SKM-1 (cell line): ENCODE measurements around the gene LAMC3.
"Not testable (repeated sequence)": the region's sequence is repeated elsewhere in the genome, so short reads cannot be mapped to it uniquely, and the experiment has no call there.

Experiments used
- DNase-seq: peaks from one replicate; lab custom pipeline; 2025; ENCODE audit not compliant: unreplicated experiment; lab: John Stamatoyannopoulos, UW

The LAMC3 gene

DNA sequence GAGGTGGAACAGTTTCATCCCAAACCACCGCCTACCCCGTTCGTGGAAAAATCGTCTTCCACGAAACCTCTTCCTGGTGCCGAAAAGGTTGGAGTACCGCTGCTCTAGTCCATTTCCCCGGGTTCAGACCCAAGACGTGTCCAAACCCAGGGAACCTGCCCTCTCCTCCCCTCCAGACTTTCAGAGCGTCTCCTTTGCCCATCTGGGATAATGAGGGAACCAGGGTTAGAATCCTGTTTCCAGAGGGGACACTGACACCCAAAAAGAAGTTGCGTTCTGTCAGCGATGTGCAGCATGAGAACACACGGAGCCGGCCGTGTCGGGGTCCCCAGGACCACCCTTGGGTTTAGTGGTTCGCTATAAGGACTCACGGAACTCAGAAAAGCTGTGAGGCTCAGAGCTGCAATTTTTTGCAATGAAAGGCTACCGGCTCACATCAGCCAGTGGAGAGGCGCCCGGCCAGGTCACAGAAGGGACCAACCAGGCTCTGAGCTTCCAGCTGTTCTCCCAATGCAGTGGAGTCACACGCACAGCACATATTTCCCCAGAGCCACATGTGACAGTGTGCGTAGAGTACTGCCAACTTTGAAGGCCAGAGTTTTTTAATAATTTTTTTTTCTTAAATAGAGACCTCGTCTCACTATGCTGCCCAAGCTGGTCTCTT lies 19.4 kb downstream of the LAMC3 start:
- DNase-seq = no peak

DNA sequence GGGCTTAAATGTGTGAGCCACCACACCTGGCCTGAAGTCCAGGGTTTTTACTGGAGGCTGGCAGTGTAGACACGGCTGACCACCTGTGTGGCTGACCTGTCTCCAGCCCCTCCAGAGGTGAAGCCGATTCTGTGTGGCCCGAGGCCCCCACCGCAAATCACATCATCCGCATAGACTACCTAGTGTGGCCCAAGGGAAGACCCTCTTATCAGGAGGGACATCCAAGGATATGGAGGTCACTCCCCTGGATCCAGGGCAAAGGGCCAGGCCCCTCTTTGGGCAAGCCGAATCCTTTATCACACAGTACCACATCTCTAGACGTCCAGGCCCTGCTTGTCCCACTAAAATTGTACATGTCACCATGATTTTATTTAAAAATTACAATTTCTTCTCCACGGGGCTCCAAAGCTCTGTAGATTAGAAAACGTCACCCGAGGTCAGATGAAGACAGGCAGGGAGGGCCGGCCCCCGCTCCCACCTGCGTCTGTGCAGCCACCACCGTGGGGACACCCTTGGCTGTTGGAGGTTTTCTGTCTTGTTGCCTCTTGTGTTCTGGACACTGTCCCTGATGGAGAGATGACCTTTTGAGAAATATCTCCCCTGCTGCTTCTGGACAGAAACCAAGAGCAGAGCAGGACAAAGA lies 20.1 kb downstream of the LAMC3 start:
- DNase-seq = no peak

DNA sequence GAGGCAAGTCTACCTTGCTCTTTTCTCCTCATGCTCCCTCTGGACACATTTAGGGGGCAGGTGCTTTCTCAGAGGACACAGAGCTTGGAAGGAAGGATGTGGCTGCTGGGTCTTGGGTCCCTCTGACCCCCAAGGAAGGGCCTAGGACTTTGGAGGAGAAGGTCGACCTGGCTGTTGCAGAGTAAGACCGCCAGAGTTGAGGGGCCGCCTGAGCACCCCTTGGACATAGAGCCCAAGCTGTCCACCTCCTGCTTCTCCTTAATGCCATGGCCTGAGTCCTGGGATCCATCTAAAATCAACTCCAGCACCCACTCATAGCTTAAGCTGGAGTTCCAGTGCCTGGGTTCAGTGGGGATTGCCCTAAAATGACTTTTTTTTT lies 20.6 kb downstream of the LAMC3 start:
- no peak for DNase-seq

- no peak for DNase-seq
These were observed 21.4 kb downstream of the LAMC3 start for GRCh38 chr9:131030239-131031004.

DNA sequence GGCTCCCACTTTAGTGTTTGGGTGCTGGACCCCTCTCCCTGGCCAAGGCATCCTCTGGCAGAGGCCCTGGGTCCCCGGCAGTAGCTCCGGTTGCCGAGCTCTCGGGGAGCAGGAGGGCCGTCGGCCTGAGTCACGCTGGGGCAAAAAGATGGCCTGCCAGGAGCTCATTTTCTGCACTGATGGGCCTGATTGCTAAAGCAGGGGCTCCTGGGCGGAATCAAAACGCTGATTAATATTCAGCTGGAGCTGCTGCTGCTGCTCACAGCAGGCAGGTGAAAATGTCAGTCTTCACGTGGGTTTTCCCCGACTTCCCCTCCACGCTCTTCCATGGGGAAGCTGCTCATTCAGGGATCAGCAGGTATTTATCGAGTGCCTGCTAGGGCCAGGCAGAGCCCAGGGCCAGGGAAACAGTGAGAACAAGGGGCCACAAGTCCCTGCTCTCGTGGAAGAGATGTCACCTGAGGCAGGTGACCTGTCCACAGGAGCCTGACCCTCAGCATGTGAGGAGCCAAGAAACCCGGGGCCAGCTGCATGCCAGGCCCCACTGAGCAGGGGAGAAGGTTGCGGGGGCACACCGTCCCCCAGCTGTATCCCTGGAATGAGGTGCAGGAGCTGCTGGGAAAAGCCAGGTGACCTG lies 22.1 kb downstream of the LAMC3 start:
- no peak for DNase-seq

DNA sequence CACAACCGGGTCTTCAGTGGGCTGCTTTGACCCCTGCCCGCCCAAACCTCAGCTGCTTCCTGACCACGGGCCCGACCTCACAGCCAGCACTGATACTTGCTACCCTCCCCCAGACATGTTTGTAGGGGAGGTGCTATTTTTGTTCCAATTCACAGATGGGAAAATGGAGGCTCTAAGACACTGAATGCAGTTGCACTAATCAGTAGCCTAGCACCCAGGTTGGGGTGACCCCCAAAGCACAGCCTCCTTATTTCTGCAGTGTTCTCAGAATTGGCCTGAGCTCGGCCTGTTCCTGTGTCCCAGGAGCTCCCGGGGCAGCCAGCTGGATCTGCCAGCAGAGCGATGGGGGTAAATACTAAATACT lies 22.6 kb downstream of the LAMC3 start:
- no peak for DNase-seq

- no peak for DNase-seq
These were observed 23.4 kb downstream of the LAMC3 start for GRCh38 chr9:131032384-131032783.

DNA sequence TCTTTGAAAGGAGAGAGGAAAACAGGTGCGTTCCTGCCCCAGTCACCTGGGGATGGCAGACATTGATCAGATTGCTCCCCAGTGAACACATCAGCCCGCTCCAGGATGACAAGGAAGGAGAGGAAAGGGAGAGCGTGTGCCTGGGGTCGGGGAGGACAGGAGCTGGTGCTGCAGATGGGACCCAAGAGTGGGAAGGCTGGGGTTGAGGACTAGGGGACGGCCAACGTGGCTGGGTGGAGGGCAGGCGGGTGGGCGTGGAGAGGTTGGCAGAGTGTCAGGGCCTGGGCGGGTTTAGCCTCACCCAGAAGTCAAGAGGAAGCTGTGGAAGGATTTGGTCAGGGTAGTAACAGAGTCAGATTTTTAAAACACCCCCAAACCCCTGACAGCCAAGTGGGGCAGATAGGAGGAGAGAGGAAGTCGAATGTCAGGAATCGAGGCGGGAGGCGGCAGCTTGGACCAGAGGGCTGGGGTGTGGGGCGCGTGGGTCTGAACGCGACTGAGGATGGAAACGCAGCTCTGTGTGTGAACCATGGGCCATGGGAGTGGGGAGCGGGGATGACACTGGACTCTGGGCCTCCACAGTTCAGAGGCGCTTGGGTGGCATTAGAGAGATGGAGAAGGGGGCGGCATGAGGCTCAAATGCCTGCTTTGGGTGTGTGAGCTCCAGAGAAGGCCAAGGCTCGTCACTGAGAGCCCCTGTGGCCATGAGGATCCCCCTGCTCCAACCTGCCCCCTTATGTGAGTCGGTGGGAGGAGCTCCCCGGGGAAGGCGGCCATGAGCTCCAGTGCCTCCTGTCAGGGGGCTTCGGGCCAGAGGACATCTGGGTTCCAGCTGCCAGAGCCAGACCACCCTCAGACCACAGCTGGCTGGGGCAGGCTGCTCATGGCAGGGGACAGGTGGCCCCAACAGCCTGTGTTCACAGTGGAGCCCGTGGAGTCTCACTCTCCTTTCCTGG lies 24.6 kb downstream of the LAMC3 start:
- DNase-seq = no peak

GRCh38 chr9:131034268-131034667 lies 25.3 kb downstream of the LAMC3 start:
- DNase-seq = no peak

- not testable (repeated sequence) for DNase-seq
These were observed 25.8 kb downstream of the LAMC3 start for GRCh38 chr9:131034749-131035148.

DNA sequence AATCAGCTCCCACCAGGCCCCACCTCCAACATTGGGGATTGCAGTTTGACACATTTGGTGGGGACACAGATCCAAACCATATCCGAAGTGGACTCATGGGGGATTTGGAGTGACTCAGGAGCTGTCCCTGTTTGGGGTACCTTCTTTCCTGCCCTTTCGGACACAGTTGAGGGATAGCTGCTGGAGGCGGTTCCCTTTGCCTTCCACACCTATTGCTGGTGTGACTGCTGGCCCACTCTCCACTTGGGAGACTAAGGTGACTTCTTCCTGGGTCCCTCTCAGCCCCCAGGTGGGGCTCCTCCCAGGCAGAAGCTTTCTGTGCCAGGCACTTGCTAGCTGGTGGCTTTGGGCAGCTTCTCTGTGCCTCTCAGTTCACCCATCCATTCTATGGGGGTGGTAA lies 26.6 kb downstream of the LAMC3 start:
- DNase-seq = no peak

GRCh38 chr9:131036071-131036470 lies 27.1 kb downstream of the LAMC3 start:
- DNase-seq = no peak

GRCh38 chr9:131036529-131037334 lies 27.8 kb downstream of the LAMC3 start:
- DNase-seq = no peak

- no peak for DNase-seq
These were observed 28.6 kb downstream of the LAMC3 start for GRCh38 chr9:131037335-131038255.

- no peak for DNase-seq
These were observed 29.5 kb downstream of the LAMC3 start for GRCh38 chr9:131038256-131039128.

DNA sequence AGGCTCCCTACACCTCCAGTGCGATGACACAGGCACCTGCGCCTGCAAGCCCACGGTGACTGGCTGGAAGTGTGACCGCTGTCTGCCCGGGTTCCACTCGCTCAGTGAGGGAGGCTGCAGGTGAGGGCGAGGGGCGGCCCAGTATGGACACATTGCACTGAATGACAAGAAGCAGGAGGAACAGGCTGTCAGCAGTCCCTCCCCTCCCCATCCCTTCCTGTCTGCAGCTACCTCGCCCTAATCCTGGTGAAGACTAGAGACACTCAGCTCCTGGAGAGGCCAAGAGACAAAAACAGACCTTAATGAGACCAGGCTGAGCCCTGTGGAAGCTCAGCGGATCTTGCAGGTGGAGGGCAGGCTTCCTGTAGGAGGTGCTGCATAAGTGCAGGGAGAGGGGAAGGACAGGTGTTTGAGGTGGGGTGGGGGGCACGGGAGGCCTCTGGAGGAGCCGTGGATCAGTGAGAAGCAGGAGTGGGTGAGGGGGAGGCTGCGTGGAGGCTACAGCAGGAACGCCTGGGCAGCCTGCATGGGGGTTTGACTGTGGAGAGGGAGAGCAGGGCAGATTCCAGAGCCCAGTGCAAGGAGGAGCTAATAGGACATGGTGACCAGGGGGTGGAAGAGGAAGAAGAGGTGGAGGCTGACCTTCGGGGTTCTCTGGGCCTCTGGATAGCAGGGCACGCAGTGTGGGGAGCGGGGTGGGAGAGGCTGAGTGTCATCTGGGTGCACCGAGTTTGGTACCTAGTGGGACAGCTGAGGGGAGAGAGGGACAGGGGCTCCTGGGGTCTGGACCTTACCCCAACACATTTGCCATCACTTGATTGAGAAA lies 30.4 kb downstream of the LAMC3 start:
- no peak for DNase-seq

GRCh38 chr9:131042666-131043065 lies 33.7 kb downstream of the LAMC3 start:
- no peak for DNase-seq
